Tibial nerve (tissue), 4 donors: ENCODE measurements around the gene EDEM3. TPM values are rescaled to one million over a fixed set of nuclear protein-coding genes. Genes with fewer than 3 reads are reported as not detected.

Experiments used
- DNase-seq, 2 donors: peaks; one replicate each; pipeline ENCODE4 v3.0.0-alpha.2; 2019; ENCODE audit warnings: low spot score in 2 of 2
- H3K27ac ChIP-seq, 4 donors: fragments of 200-600 bp; sonication (generic) in 3 of 4; one replicate each; pipeline ENCODE4 v1.5.1; 2017 to 2019; ENCODE audit warnings: mild to moderate bottlenecking in 1 of 4
- H3K27me3 ChIP-seq, 2 donors: fragments of 200-600 bp; sonication (generic) in 1 of 2; one replicate each; pipeline versions ENCODE4 v1.5.1 to v1.6.0; 2017 to 2019
- H3K36me3 ChIP-seq, 3 donors: fragments of 200-600 bp; sonication (generic); one replicate each; pipeline ENCODE4 v1.5.1; 2018 to 2019
- H3K4me1 ChIP-seq, 4 donors: fragments of 200-600 bp; sonication (generic) in 3 of 4; one replicate each; pipeline ENCODE4 v1.5.1; 2017 to 2019
- H3K4me3 ChIP-seq, 4 donors: fragments of 200-600 bp; sonication (generic) in 3 of 4; one replicate each; pipeline ENCODE4 v1.5.1; 2017 to 2019; ENCODE audit warnings: mild to moderate bottlenecking in 1 of 4, moderate library complexity in 1 of 4
- H3K9me3 ChIP-seq, 4 donors: fragments of 200-600 bp; sonication (generic) in 3 of 4; one replicate each; pipeline ENCODE4 v1.5.1; 2017 to 2019
- CTCF ChIP-seq, 5 experiments: fragments of 200-600 bp in 3 of 5; fragments of 450-650 bp in 2 of 5; sonication (generic) in 3 of 5; IDR thresholded peaks; one replicate each; pipeline ENCODE4 v1.5.1; 2016 to 2019; ENCODE audit warnings: antibody characterized with exemption in 5 of 5, mild to moderate bottlenecking in 3 of 5, moderate library complexity in 2 of 5
- EP300 ChIP-seq, 2 donors: sonication (generic); formaldehyde crosslinking; IDR thresholded peaks; one replicate each; pipeline ENCODE4 v1.6.1; 2017; ENCODE audit warnings: antibody characterized with exemption in 2 of 2, mild to moderate bottlenecking in 1 of 2
- POLR2A ChIP-seq, 2 donors: fragments of 450-650 bp; IDR thresholded peaks; one replicate each; pipeline ENCODE4 v1.6.1; 2017; ENCODE audit warnings: antibody characterized with exemption in 2 of 2, mild to moderate bottlenecking in 2 of 2, moderate library complexity in 2 of 2
- WGBS, 2 donors: methylation state at CpG; one replicate each; pipeline ENCODE4 v1.1.5; 2018; 5-methylcytosine and 5-hydroxymethylcytosine counted together
- total RNA-seq, 4 donors: library from RNA; depleted of rRNA; stranded (reverse); fragments of >200 nt; gene quantifications; one replicate each; pipeline ENCODE4 v1.1.0, GENCODE V29; 2016

The EDEM3 gene
- total RNA-seq: 10 to 100 TPM; 33.0 to 57.3 (median 39.0) TPM

- peak within 1 kb of the TSS; percentile 79 to 96 (median 92) for H3K27ac ChIP-seq
- no peaks in the 10 kb centered on the region for H3K9me3 ChIP-seq
- H3K4me1 ChIP-seq: peaks cover 0 to 29% (median 9%) of the 10 kb centered on the region in 4 donors
- H3K36me3 ChIP-seq: no peaks in the 10 kb centered on the region
- DNase-seq: peak; percentile 93 to 95
- H3K27me3 ChIP-seq: no peaks in the 10 kb centered on the region
- 0 to 1% methylated on average over 49 to 53 of the region's 76 CpGs for WGBS, 2 donors
- H3K4me3 ChIP-seq: peak within 1 kb of the TSS; percentile 67 to 100 (median 86)
- TF ChIP-seq POLR2A (IDR thresholded peaks at IDR 0.05) (peak; percentile 94 to 95), CTCF (IDR thresholded peaks at IDR 0.05) (peak in 2 of 5 experiments; percentile 30 to 39), EP300 (IDR thresholded peaks at IDR 0.05) (peak; percentile 57 to 96)
Measured at GRCh38 chr1:184754476-184755225, at the start of gene EDEM3. EDEM3 (minus strand) TSS chr1:184754858; CDS start chr1:184754646, 212 bp downstream.

- WGBS, 2 donors: 91% methylated on average over 3 of the region's 3 CpGs
- Histone ChIP-seq H3K9me3 (no peaks in the 10 kb centered on the region), H3K27me3 (no peaks in the 10 kb centered on the region), H3K4me1 (peaks cover 0 to 21% (median 4%) of the 10 kb centered on the region in 4 donors), H3K36me3 (peaks cover 0 to 28% (median 0%) of the 10 kb centered on the region in 3 donors), H3K27ac (no peak overlapping the region), H3K4me3 (no peak overlapping the region)
- no peak for DNase-seq
- no peak for TF ChIP-seq POLR2A (IDR thresholded peaks at IDR 0.05)
- TF ChIP-seq CTCF (IDR thresholded peaks at IDR 0.05): no peak
- no peak for TF ChIP-seq EP300 (IDR thresholded peaks at IDR 0.05)
Measured at GRCh38 chr1:184804220-184804619, 49.6 kb upstream of the EDEM3 start.

- H3K27me3 ChIP-seq: no peaks in the 10 kb centered on the region
- WGBS, 2 donors: 55 to 62% methylated on average over 1 of the region's 1 CpG
- H3K27ac ChIP-seq: no peak overlapping the region
- no peak for DNase-seq
- peaks cover 0 to 21% (median 4%) of the 10 kb centered on the region in 4 donors for H3K4me1 ChIP-seq
- TF ChIP-seq POLR2A (IDR thresholded peaks at IDR 0.05) (no peak), CTCF (IDR thresholded peaks at IDR 0.05) (no peak), EP300 (IDR thresholded peaks at IDR 0.05) (peak in 1 of 2 donors; percentile 45)
- H3K36me3 ChIP-seq: peaks cover 0 to 29% (median 0%) of the 10 kb centered on the region in 3 donors
- no peak overlapping the region for H3K4me3 ChIP-seq
- no peaks in the 10 kb centered on the region for H3K9me3 ChIP-seq
Measured at GRCh38 chr1:184803180-184803492, 48.5 kb upstream of the EDEM3 start.

GRCh38 chr1:184802354-184803179 is 47.9 kb upstream of the EDEM3 start:
- no peaks in the 10 kb centered on the region for H3K9me3 ChIP-seq
- no peak for TF ChIP-seq CTCF (IDR thresholded peaks at IDR 0.05)
- TF ChIP-seq EP300 (IDR thresholded peaks at IDR 0.05): no peak
- no peak for TF ChIP-seq POLR2A (IDR thresholded peaks at IDR 0.05)
- no peaks in the 10 kb centered on the region for H3K27me3 ChIP-seq
- H3K36me3 ChIP-seq: peaks cover 0 to 29% (median 0%) of the 10 kb centered on the region in 3 donors
- WGBS, 2 donors: 74 to 75% methylated on average over 6 of the region's 6 CpGs
- H3K27ac ChIP-seq: no peak overlapping the region
- no peak overlapping the region for H3K4me3 ChIP-seq
- no peak for DNase-seq
- H3K4me1 ChIP-seq: peaks cover 0 to 21% (median 4%) of the 10 kb centered on the region in 4 donors

- peaks cover 0 to 21% (median 4%) of the 10 kb centered on the region in 4 donors for H3K4me1 ChIP-seq
- no peak overlapping the region for H3K4me3 ChIP-seq
- no peaks in the 10 kb centered on the region for H3K27me3 ChIP-seq
- H3K36me3 ChIP-seq: peaks cover 0 to 33% (median 0%) of the 10 kb centered on the region in 3 donors
- 47 to 58% methylated on average over 1 of the region's 1 CpG for WGBS, 2 donors
- no peak for TF ChIP-seq POLR2A (IDR thresholded peaks at IDR 0.05)
- TF ChIP-seq EP300 (IDR thresholded peaks at IDR 0.05): no peak
- TF ChIP-seq CTCF (IDR thresholded peaks at IDR 0.05): no peak
- H3K9me3 ChIP-seq: no peaks in the 10 kb centered on the region
- H3K27ac ChIP-seq: no peak overlapping the region
- DNase-seq: peak; percentile 61 to 65
Measured at GRCh38 chr1:184801503-184801902, 46.8 kb upstream of the EDEM3 start.
